ENCODE measurements around the gene MLF2. TPM values are rescaled to one million over a fixed set of nuclear protein-coding genes. Genes with fewer than 3 reads are reported as not detected.

The MLF2 gene
- total and polyA plus RNA-seq, 10 of the 15 experiments (the other 5 are each of a cell fraction or from before 2014, with no cell fraction given), result 13.5 to 222 (median 130) TPM

DNA sequence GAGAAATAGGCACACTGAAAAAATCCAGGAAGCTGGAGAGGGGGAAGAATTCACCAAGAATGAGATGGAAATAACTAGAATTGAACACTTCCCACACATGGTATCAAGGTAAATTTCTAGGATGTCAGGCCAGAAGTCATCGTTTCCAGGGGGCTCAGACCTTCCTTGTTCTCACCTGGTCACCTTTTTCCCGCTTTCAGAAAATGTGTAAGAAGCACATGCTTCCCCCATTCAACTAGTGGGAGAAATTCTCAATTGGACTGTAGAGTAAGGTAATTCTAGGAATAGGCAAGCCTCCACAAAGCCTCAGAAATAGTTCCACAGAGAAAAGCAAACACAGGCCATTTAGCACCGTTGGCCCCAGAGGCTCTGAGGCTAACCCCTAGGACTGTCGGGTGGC lies 10.4 kb upstream of the MLF2 start:
- H3K4me3 ChIP-seq, result no peak overlapping the region
- DNase-seq (ENCODE audit: low read depth, low spot score), result no peak
- BruUV-seq (replicated peaks), result no TSS peak
- ATAC-seq, result no peak
- peaks cover 33% of the 10 kb centered on the region for H3K4me1 ChIP-seq (ENCODE audit: control insufficient read depth, insufficient read depth, low read length)
- no peak overlapping the region; the same call in 1 of the 2 replicates for H3K4me2 ChIP-seq (ENCODE audit: control insufficient read depth, insufficient read depth)
- WGBS (ENCODE audit: insufficient coverage, insufficient replicate concordance, low lambda C conversion rate, missing lambda C conversion rate), result 48% methylated on average over 4 of the region's 4 CpGs
- SMC1A ChIA-PET (ENCODE audit: uncharacterized antibody, unreplicated experiment), result interaction anchor here (1.2 to 2.5 kb wide), 2 partner anchors 10 to 17 kb away, joined by 3 to 9 read pairs; partner anchors contain the start of gene MLF2
- no peak for TF ChIP-seq SUZ12 (IDR thresholded peaks at IDR 0.05; ENCODE audit: unreplicated experiment)
- TF ChIP-seq WRNIP1 (IDR thresholded peaks at IDR 0.05; ENCODE audit: borderline replicate concordance, low read depth, low read length), result no peak
- no peaks in the 10 kb centered on the region for H4K20me1 ChIP-seq (ENCODE audit: control insufficient read depth, insufficient read depth)
- H3K27ac ChIP-seq (ENCODE audit: control insufficient read depth, insufficient read depth), result peak overlapping the region; percentile 76; the same call in 1 of the 2 replicates
- no peaks in the 10 kb centered on the region for H3K36me3 ChIP-seq (ENCODE audit: control insufficient read depth in 2 of 2, insufficient read depth in 2 of 2, low read length in 1 of 2)
- RAD21 ChIA-PET (ENCODE audit: unreplicated experiment), result interaction anchor here (1.0 to 1.2 kb wide), 3 partner anchors 10 to 39 kb away, joined by 3 to 5 read pairs (median 3); partner anchors contain the start of genes COPS7A and MLF2
- H3K9me3 ChIP-seq (replicated peaks; ENCODE audit: control insufficient read depth, insufficient read depth, low read length), result no peaks in the 10 kb centered on the region
- no peaks in the 10 kb centered on the region for H3K27me3 ChIP-seq (replicated peaks in 1 of 2; ENCODE audit: control insufficient read depth in 2 of 2, insufficient read depth in 2 of 2, low read length in 1 of 2)
- intact Hi-C loops (cut with micrococcal nuclease; ENCODE audit: unreplicated experiment), result no loop called here
- no peak overlapping the region; the same call in 1 of the 2 replicates for H2AFZ ChIP-seq (ENCODE audit: control insufficient read depth, low read depth, low read length)
- in situ Hi-C loops (cut with MboI), result no loop called here
- no peak for FAIRE-seq
- no peak overlapping the region for H3K9ac ChIP-seq (ENCODE audit: control insufficient read depth, insufficient read depth, low read length)
- peaks cover 13% of the 10 kb centered on the region for H3K79me2 ChIP-seq (ENCODE audit: control insufficient read depth, insufficient read depth, low read length)
- POLR2A ChIA-PET, result interaction anchor here (0.6 to 1.1 kb wide), 4 partner anchors 10 to 656 kb away, joined by 3 to 13 read pairs (median 4); partner anchors contain the start of genes MLF2 and ZNF384
- CTCF ChIA-PET, result interaction anchor here (1.0 to 1.5 kb wide), 3 partner anchors 10 to 73 kb away, joined by 3 to 12 read pairs (median 4); partner anchors contain the start of gene MLF2

DNA sequence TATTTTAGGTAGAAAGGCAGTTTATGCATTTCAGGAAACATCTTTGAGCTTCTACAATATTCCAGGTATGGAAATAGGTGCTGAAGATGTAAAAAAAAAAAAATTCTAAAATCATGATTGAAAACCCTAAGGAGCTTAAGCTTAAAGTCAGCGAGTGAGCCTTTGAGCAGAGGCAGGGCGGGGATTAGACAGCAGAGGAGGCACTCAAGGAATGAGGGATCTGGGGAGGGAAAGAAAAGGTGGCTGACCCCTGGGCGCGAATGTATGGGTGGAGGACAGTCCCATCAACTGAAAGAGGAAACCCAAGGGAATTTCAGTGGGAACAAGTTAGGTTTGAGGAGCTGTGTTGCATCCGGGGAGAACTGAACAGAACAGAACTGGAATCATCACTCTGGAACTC lies 6.8 kb upstream of the MLF2 start:
- DNase-seq (ENCODE audit: low read depth, low spot score) (no peak), ATAC-seq (no peak), FAIRE-seq (no peak)
- H3K36me3 ChIP-seq (ENCODE audit: control insufficient read depth in 2 of 2, insufficient read depth in 2 of 2, low read length in 1 of 2), result no peaks in the 10 kb centered on the region
- H3K4me2 ChIP-seq (ENCODE audit: control insufficient read depth, insufficient read depth), result no peak overlapping the region
- H3K9me3 ChIP-seq (replicated peaks; ENCODE audit: control insufficient read depth, insufficient read depth, low read length), result no peaks in the 10 kb centered on the region
- no peaks in the 10 kb centered on the region for H4K20me1 ChIP-seq (ENCODE audit: control insufficient read depth, insufficient read depth)
- intact Hi-C loops (cut with micrococcal nuclease; ENCODE audit: unreplicated experiment), result no loop called here
- WGBS (ENCODE audit: insufficient coverage, insufficient replicate concordance, low lambda C conversion rate, missing lambda C conversion rate), result 89% methylated on average over 5 of the region's 5 CpGs
- H3K27me3 ChIP-seq (replicated peaks in 1 of 2; ENCODE audit: control insufficient read depth in 2 of 2, insufficient read depth in 2 of 2, low read length in 1 of 2), result no peaks in the 10 kb centered on the region
- no peak overlapping the region for H3K4me3 ChIP-seq
- no peak overlapping the region for H3K27ac ChIP-seq (ENCODE audit: control insufficient read depth, insufficient read depth)
- TF ChIP-seq NR2F1 (conservative IDR thresholded peaks at IDR 0.05), result no peak
- no peak for TF ChIP-seq EP300 (IDR thresholded peaks at IDR 0.05; ENCODE audit: borderline replicate concordance in 1 of 2, control insufficient read depth in 1 of 2, low read depth in 2 of 2, low read length in 2 of 2)
- no peak for TF ChIP-seq ATF3 (IDR thresholded peaks at IDR 0.05; ENCODE audit: borderline replicate concordance, extremely low read depth, low read depth, low read length)
- no peak for TF ChIP-seq KLF5 (IDR thresholded peaks at IDR 0.05; ENCODE audit: partially characterized antibody)
- no peak for TF ChIP-seq ETV6 (conservative IDR thresholded peaks at IDR 0.05 in 1 of 2, IDR thresholded peaks at IDR 0.05 in 1 of 2; ENCODE audit: borderline replicate concordance in 1 of 2, low read depth in 1 of 2)
- no peak for TF ChIP-seq GABPA (IDR thresholded peaks at IDR 0.05; ENCODE audit: low read depth)
- TF ChIP-seq BACH1 (IDR thresholded peaks at IDR 0.05; ENCODE audit: borderline replicate concordance), result no peak
- no peak for TF ChIP-seq CHD4 (IDR thresholded peaks at IDR 0.05)
- no peak for TF ChIP-seq JUNB (IDR thresholded peaks at IDR 0.05)
- BruUV-seq (replicated peaks), result no TSS peak
- POLR2A ChIA-PET, result interaction anchor here (0.6 to 1.8 kb wide), 5 partner anchors 9 to 77 kb away, joined by 3 to 5 read pairs (median 4); partner anchors contain the start of gene LAG3
- H2AFZ ChIP-seq (ENCODE audit: control insufficient read depth, low read depth, low read length), result no peak overlapping the region
- CTCF ChIA-PET, result interaction anchor here (0.7 to 10.9 kb wide), 4 partner anchors 7 to 16 kb away, joined by 3 to 221 read pairs (median 6); partner anchors contain the start of genes LAG3 and PTMS
- H3K79me2 ChIP-seq (ENCODE audit: control insufficient read depth, insufficient read depth, low read length), result no peaks in the 10 kb centered on the region
- peaks cover 18% of the 10 kb centered on the region for H3K4me1 ChIP-seq (ENCODE audit: control insufficient read depth, insufficient read depth, low read length)
- no peak overlapping the region for H3K9ac ChIP-seq (ENCODE audit: control insufficient read depth, insufficient read depth, low read length)
- RAD21 ChIA-PET (ENCODE audit: unreplicated experiment), result interaction anchor here (0.5 to 1.7 kb wide), 5 partner anchors 19 to 425 kb away, joined by 3 to 5 read pairs (median 4); no protein-coding TSS in a partner anchor
- in situ Hi-C loops (cut with MboI), result no loop called here
- SMC1A ChIA-PET (ENCODE audit: uncharacterized antibody, unreplicated experiment), result interaction anchor here (1.5 to 1.9 kb wide), 4 partner anchors 9 to 34 kb away, joined by 3 to 7 read pairs (median 4); no protein-coding TSS in a partner anchor

Data from GM12878 (cell line).